LNCaP clone FGC (cell line): ENCODE measurements around the gene NFIX.

ENCODE experiments used
- DNase-seq: peaks from one replicate; pipeline ENCODE4 v3.0.0-alpha.2; 2011; ENCODE audit warnings: low read depth
- H3K4me3 ChIP-seq: 2 replicates; pipeline ENCODE4 v1.5.1; 2011; ENCODE audit warnings: mild to moderate bottlenecking, low read depth, low read length, control low read depth
- CTCF ChIP-seq: IDR thresholded peaks from 2 replicates; pipeline ENCODE4 v1.5.1; 2012; ENCODE audit warnings: mild to moderate bottlenecking; ENCODE audit not compliant: control insufficient read depth, insufficient read depth; ENCODE audit errors: extremely low read depth

Gene NFIX

DNA sequence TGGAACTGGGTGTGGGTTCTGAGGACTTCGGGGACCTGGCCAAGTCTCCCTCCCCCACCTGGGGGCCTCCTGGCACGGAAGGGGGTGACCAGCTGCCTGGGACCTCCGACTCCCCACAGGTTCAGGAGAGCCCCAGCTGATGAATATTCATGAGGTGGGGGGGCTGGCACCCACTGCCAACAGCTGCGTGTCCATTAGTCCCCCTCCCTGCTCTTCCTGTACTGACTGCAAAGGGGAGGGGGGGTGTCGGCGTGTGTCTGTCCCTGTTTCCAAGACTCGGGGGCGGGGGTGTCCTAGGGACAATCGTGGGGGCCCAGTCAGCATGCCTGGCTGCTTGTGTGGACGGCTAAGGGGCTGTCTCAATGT is 10.6 kb upstream of the NFIX start:
- H3K4me3 ChIP-seq = no peak overlapping the region
- TF ChIP-seq CTCF = no peak
- no peak for DNase-seq

- no peak for DNase-seq
- no peak overlapping the region for H3K4me3 ChIP-seq
- TF ChIP-seq CTCF = no peak
These were observed 10.1 kb upstream of the NFIX start for GRCh38 chr19:12985049-12985776.

- DNase-seq = no peak
- TF ChIP-seq CTCF = no peak
- H3K4me3 ChIP-seq = no peak overlapping the region
These were observed 8.5 kb upstream of the NFIX start for GRCh38 chr19:12986726-12987125.

DNA sequence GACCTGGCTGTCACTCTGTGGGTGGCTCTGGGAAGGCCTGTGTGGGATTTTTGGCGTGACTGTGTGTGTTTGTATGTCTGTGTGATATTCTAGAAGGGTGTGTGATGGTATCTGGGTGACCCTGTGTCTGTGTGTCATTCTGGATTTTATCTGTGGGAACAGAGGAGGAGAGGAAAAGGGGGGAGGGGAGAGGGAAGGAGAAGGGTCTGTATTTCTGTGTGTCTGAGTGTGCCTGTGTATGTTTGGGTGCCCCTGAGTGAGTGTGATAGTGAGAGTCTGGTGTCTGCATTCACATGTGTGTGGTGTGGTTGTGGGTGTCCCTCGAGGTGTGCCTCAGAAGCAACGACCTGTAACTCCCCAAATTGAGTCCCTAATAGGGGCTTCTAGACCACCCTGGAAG is 8.1 kb upstream of the NFIX start:
- TF ChIP-seq CTCF = no peak
- no peak overlapping the region for H3K4me3 ChIP-seq
- no peak for DNase-seq

- no peak for TF ChIP-seq CTCF
- no peak for DNase-seq
- no peak overlapping the region for H3K4me3 ChIP-seq
These were observed 7.5 kb upstream of the NFIX start for GRCh38 chr19:12987781-12988180.

- no peak for DNase-seq
- no peak for TF ChIP-seq CTCF
- H3K4me3 ChIP-seq = no peak overlapping the region
These were observed 4.8 kb upstream of the NFIX start for GRCh38 chr19:12990431-12990830.

DNA sequence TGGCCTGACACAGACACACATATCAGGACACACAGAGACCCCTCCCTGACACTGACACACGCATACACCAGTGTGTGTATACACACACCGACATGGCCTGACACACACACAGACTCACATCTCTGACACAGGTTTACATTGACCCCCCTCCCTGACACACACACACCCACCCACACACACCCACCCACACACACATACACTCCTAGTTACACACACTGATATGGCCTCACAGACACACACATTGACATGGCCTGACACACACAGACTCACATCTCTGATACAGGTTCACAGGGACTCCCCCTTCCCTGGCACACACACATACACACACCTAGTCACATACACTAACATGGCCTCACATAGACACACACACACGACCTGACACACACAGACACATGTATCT is 4.4 kb upstream of the NFIX start:
- no peak for TF ChIP-seq CTCF

More for the DNA sequence above, 4.4 kb upstream of the NFIX start:
- no peak overlapping the region for H3K4me3 ChIP-seq
- DNase-seq = no peak
